GM12875 (cell line): ENCODE measurements around the gene HOXA4.

Experiments used
- H3K4me3 ChIP-seq: one replicate; pipeline ENCODE4 v1.5.1; 2011; ENCODE audit warnings: low read depth, low read length, control low read depth
- TF ChIP-seq, protein P1 (sequence below): IDR thresholded peaks from 2 replicates; pipeline ENCODE4 v1.5.1; 2011; ENCODE audit warnings: low read depth, mild to moderate bottlenecking, control low read depth, inconsistent platforms, low read length, moderate library complexity, borderline replicate concordance; ENCODE audit not compliant: insufficient read depth

The HOXA4 gene

DNA sequence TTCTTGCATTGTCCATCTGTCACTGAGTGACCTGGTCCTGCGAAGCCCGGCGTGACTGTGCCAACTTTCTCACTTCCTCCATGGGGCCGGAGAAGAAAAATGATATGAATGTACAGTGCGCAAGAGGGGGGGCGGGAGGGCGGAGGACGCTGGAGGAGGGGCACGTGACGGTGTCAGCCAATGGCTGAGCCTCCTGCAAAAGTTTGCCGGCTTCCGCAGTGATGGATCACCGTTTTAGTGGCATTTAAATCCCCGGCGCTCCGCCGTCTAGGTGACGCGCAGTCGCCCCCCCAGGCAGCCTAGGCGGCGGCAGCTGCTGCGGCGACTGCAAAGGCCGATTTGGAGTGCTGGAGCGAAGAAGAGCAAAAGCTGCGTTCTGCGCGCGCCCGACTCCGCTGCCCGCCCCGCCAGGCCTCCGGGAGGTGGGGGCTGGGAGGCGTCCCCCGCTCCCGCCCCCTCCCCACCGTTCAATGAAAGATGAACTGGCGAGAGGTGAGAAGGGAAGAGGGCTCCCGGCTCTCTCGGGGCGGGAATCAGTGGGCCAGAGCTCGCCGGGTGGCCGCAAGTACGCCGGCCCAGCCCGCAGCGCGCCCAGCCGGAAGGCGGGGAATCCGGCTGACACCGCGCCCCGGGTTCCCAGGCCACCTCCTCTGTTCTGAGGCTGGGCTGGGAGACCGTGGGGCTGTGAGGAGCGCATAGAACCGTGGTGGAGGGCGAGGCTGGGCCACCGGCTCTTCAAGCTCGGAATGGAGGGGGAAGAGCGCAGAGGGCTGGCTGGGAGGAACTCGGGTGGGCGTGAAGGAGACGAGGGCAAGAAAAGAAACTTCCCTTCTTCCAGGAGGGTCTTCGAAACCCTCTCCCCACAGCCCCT is 34.4 kb downstream of the HOXA4 start, which contains the start of gene HOXA1:
Gene HOXA1 (minus strand): TSS at position 104 of the 871 bp plus-strand sequence. CDS start 88 bp downstream, at position 16.
- peak within 1 kb of the TSS; percentile 71 for H3K4me3 ChIP-seq

DNA sequence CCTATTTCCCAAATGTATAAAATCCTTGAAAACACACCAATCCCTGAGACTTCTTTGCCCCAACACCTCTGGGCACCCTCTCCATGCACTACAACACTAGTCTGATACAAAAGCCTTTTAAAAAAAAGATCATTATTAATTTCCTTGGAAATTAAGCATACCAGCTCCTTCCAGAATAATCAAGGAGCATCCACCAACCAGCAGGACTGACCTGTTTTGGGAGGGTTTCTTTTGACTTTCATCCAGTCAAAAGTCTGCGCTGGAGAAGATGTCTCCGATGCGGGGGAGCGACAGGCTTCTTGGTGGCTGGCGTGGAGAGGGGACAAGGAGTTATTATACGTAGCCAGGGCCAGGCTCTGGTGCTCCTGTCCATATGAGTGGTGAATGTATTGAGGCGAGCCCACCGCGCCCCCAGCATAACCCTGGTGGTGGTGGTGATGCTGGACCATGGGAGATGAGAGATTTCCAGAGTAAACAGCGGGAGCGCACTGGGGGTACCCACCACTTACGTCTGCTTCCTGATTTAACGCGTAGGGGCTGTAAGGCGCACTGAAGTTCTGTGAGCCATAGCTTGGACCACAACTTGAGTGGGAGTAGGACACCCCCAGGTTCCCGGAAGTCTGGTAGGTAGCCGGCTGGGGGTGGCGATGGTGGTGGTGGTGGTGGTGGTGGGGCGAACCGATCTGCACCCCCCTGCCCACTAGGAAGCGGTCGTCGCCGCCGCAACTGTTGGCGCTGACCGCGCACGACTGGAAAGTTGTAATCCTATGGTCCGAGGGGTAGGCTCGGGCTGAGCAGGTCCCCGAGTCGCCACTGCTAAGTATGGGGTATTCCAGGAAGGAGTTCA is 35.3 kb downstream of the HOXA4 start:
- TF ChIP-seq, protein P1, sequence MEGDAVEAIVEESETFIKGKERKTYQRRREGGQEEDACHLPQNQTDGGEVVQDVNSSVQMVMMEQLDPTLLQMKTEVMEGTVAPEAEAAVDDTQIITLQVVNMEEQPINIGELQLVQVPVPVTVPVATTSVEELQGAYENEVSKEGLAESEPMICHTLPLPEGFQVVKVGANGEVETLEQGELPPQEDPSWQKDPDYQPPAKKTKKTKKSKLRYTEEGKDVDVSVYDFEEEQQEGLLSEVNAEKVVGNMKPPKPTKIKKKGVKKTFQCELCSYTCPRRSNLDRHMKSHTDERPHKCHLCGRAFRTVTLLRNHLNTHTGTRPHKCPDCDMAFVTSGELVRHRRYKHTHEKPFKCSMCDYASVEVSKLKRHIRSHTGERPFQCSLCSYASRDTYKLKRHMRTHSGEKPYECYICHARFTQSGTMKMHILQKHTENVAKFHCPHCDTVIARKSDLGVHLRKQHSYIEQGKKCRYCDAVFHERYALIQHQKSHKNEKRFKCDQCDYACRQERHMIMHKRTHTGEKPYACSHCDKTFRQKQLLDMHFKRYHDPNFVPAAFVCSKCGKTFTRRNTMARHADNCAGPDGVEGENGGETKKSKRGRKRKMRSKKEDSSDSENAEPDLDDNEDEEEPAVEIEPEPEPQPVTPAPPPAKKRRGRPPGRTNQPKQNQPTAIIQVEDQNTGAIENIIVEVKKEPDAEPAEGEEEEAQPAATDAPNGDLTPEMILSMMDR, result no peak
- H3K4me3 ChIP-seq, result no peak overlapping the region

More for the DNA sequence above, 34.4 kb downstream of the HOXA4 start, which contains the start of gene HOXA1:
- TF ChIP-seq, protein P1, result no peak

DNA sequence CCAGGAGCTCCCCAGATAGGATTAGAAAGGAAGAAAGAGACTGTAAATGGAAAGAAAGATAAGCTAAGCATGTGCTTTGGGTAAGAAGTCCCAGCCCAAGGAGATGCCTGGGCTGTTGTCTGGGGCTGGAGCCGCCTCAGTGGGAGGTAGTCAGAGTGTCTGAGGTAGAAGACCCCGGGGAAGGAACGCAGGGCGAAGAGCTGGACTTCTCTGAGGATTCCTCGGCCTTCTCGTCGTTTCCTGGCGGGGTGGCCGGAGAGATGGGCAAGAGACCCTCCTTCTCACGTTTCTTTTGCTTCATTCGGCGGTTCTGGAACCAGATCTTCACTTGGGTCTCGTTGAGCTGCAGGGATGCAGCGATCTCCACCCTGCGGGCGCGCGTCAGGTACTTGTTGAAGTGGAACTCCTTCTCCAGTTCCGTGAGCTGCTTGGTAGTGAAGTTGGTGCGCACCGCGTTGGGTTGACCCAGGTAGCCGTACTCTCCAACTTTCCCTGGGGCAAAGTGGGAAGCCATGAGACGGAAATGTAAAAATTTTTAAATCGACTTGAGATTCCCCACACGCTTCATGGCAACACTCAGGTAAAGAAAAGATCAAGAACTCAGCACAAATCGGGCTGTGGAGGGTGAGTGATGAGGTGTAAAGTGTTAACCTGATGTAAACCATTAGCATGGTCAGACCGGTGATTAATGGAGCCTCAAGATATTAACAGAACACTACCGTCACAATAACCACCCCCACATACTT is 36.1 kb downstream of the HOXA4 start:
- TF ChIP-seq, protein P1, result no peak
- H3K4me3 ChIP-seq, result no peak overlapping the region

DNA sequence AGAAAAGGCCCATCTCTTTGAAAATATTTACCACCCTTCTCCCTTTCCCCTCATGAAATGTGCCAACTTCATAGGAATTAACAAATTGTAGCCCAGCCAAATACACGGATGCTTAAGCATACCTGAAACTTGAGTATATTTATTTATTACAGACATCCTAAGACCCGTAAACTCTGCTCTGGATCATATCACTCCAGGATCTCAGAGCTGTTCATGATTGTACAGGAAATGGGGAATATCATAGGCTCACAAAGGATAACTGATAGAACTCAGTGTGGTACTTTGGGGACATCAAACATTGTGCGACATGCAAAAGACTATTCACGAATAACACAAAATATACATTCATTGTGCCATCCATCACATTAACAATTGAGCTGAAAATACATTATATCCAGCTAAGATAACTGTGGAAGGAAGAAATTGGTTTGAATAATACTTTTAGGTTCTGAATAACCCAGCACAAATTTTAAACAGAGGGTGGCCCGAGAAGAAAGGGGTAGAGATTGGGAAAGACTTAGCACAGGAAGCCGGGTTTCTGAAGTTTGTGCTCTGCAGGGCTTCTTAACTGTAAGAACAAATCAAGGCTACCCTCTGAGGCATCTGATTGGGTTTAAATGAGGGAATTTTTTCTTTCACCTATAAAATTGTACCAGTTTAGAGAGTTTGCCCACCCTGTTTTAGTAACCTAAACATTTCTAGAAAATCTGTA is 37.2 kb downstream of the HOXA4 start:
- H3K4me3 ChIP-seq, result no peak overlapping the region
- TF ChIP-seq, protein P1, result no peak

DNA sequence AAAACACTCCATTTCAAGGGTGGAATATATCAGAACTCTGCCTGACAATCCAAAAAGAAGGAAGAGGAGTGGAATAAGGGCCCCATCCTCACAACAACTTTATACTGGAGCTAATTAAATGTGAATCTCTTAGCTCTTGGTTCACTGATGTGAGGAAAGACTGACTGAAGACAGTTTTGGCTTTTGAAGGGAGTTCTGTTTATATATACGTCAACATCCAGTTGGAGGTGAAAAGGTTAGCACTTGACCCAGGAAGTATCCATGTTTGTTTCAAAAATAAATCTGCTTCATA is 37.8 kb downstream of the HOXA4 start:
- TF ChIP-seq, protein P1, result no peak
- no peak overlapping the region for H3K4me3 ChIP-seq
